Psoas muscle (tissue), 8 donors: ENCODE measurements around the gene FGFR2. TPM values are rescaled to one million over a fixed set of nuclear protein-coding genes. Genes with fewer than 3 reads are reported as not detected.

Experiments used
- ATAC-seq, 4 donors: fragments of 200-7000 bp; cut with Tn5 transposase; one replicate each; pipeline ENCODE4 v1.9.1; 2020; ENCODE audit warnings: moderate library complexity in 3 of 4, mild to moderate bottlenecking in 2 of 4
- DNase-seq, 2 donors: peaks; one replicate each; pipeline ENCODE4 v3.0.0-alpha.2; 2020
- H3K27ac ChIP-seq: fragments of 200-600 bp; one replicate; pipeline ENCODE4 v1.8.0; 2022
- H3K27me3 ChIP-seq, 3 donors: fragments of 200-600 bp in 1 of 3; one replicate each; pipeline versions ENCODE4 v1.6.1 to v1.8.0; 2013 to 2022; ENCODE audit warnings: low read length in 2 of 3, mild to moderate bottlenecking in 2 of 3, moderate library complexity in 1 of 3; ENCODE audit not compliant: insufficient read depth in 3 of 3
- H3K36me3 ChIP-seq, 2 donors: fragments of 200-600 bp in 1 of 2; one replicate each; pipeline versions ENCODE4 v1.6.1 to v1.8.0; 2013 to 2022; ENCODE audit warnings: low read depth in 1 of 2, mild to moderate bottlenecking in 1 of 2, moderate library complexity in 1 of 2; ENCODE audit not compliant: insufficient read depth in 1 of 2
- H3K4me1 ChIP-seq: fragments of 200-600 bp; one replicate; pipeline ENCODE4 v1.8.0; 2022
- H3K4me3 ChIP-seq: fragments of 200-600 bp; one replicate; pipeline ENCODE4 v1.8.0; 2022; ENCODE audit warnings: mild to moderate bottlenecking
- H3K9me3 ChIP-seq: fragments of 200-600 bp; one replicate; pipeline ENCODE4 v1.8.0; 2022
- CTCF ChIP-seq: fragments of 200-600 bp; IDR thresholded peaks from one replicate; pipeline ENCODE4 v1.8.0; 2022; ENCODE audit warnings: antibody characterized with exemption
- WGBS, 3 donors: extraction: QIAGEN DNeasy Blood & Tissue Kit; methylation state at CpG; one replicate each; pipeline versions ENCODE4 v1.1.6 to v1.1.7; 2013; 5-methylcytosine and 5-hydroxymethylcytosine counted together
- intact Hi-C, 2 donors: fragments of 100-400 bp; cut with DNase I; formaldehyde crosslinking; loops; one replicate each; pipeline versions ENCODE4 v1.11.0 to v1.14.2; 2022
- polyA plus RNA-seq, 3 donors: library from polyadenylated mRNA; stranded (reverse); fragments of 200-250 nt; gene quantifications; one replicate each; pipeline ENCODE4 v1.2.3, GENCODE V29; 2013
- total RNA-seq, 4 donors: library from RNA; stranded (reverse); fragmentation: NEBNext Ultra II Directional in 2 of 4; extraction: Animal tissue kit (Norgen Biotek cat#: 25700) in 2 of 4; gene quantifications; one replicate each; pipeline versions ENCODE4 v1.2.1 to v1.2.4, GENCODE V29; 2021 to 2023
- donor health status: healthy with polysubstance abuse.
- donor health status: DM: no; HTN: no; CAD: no; lungs with moderate emphysema.
- donor health status: Bipolar disorder and iron deficiency.
- donor health status: healthy.
- donor health status: DM: yes; HTN: yes; CAD: no.
- donor health status: DM: no; HTN: no; CAD: no.
- donor health status: DM: no; HTN: no; CAD: no.
- donor health status: DM: yes; HTN: yes; CAD: no.

Gene FGFR2
- total and polyA plus RNA-seq, 7 donors: 0.08 to 0.50 (median 0.20) TPM; not detected in 2

- ATAC-seq: no peak
- Histone ChIP-seq H3K27ac (no peak overlapping the region), H3K9me3 (peaks cover 12% of the 10 kb centered on the region), H3K36me3 (no peaks in the 10 kb centered on the region), H3K4me1 (no peaks in the 10 kb centered on the region), H3K27me3 (peaks cover 0 to 2% (median 2%) of the 10 kb centered on the region in 3 donors), H3K4me3 (no peak overlapping the region)
- 28 to 34% (median 28%) methylated on average over 3 of the region's 3 CpGs for WGBS, 3 donors
- DNase-seq: no peak
- no peak for TF ChIP-seq CTCF
- intact Hi-C loops: no loop called here
Measured at GRCh38 chr10:121640266-121640665, 42.0 kb upstream of the FGFR2 start.

- Histone ChIP-seq H3K4me1 (no peaks in the 10 kb centered on the region), H3K36me3 (no peaks in the 10 kb centered on the region), H3K9me3 (peaks cover 12% of the 10 kb centered on the region), H3K27me3 (peaks cover 0 to 2% (median under 1%) of the 10 kb centered on the region in 3 donors), H3K27ac (no peak overlapping the region), H3K4me3 (no peak overlapping the region)
- intact Hi-C loops: no loop called here
- no peak for ATAC-seq
- TF ChIP-seq CTCF: no peak
- DNase-seq: no peak
Measured at GRCh38 chr10:121639416-121639815, 41.2 kb upstream of the FGFR2 start.

- DNase-seq (no peak), ATAC-seq (no peak)
- Histone ChIP-seq H3K4me1 (no peaks in the 10 kb centered on the region), H3K36me3 (no peaks in the 10 kb centered on the region), H3K27ac (no peak overlapping the region), H3K27me3 (peaks cover 0 to 2% (median 2%) of the 10 kb centered on the region in 3 donors), H3K9me3 (peaks cover 12% of the 10 kb centered on the region), H3K4me3 (no peak overlapping the region)
- TF ChIP-seq CTCF: no peak
- WGBS, 3 donors: 92 to 95% (median 93%) methylated on average over 1 of the region's 1 CpG
- intact Hi-C loops: no loop called here
Measured at GRCh38 chr10:121637437-121637836, 39.2 kb upstream of the FGFR2 start.

- H3K4me1 ChIP-seq: no peaks in the 10 kb centered on the region
- ATAC-seq: no peak
- no peak overlapping the region for H3K4me3 ChIP-seq
- H3K9me3 ChIP-seq: peaks cover 5% of the 10 kb centered on the region
- no peaks in the 10 kb centered on the region for H3K36me3 ChIP-seq
- peaks cover 0 to 4% (median 3%) of the 10 kb centered on the region in 3 donors for H3K27me3 ChIP-seq
- no peak for DNase-seq
- H3K27ac ChIP-seq: no peak overlapping the region
- WGBS, 3 donors: 72 to 78% (median 75%) methylated on average over 5 of the region's 5 CpGs
- no peak for TF ChIP-seq CTCF
- intact Hi-C loops: no loop called here
Measured at GRCh38 chr10:121633056-121633455, 34.8 kb upstream of the FGFR2 start.

- no peak overlapping the region for H3K27ac ChIP-seq
- WGBS, 3 donors: 41 to 47% (median 41%) methylated on average over 8 of the region's 8 CpGs
- no peak overlapping the region for H3K4me3 ChIP-seq
- TF ChIP-seq CTCF: no peak
- DNase-seq (no peak), ATAC-seq (no peak)
- no peaks in the 10 kb centered on the region for H3K36me3 ChIP-seq
- no peaks in the 10 kb centered on the region for H3K9me3 ChIP-seq
- peaks cover 0 to 8% (median 5%) of the 10 kb centered on the region in 3 donors for H3K27me3 ChIP-seq
- no peaks in the 10 kb centered on the region for H3K4me1 ChIP-seq
- intact Hi-C loops: no loop called here
Measured at GRCh38 chr10:121631365-121632029, 33.3 kb upstream of the FGFR2 start.
